Psoas muscle (tissue), 8 donors: ENCODE results near the gene PCDHGB1. TPM values are rescaled to one million over a fixed set of nuclear protein-coding genes. Genes with fewer than 3 reads are reported as not detected.
A peak's percentile ranks its signal among the peaks of the same experiment; 100 is the strongest.
"Not testable (repeated sequence)": the region's sequence is repeated elsewhere in the genome, so short reads cannot be mapped to it uniquely, and the experiment has no call there.

ENCODE experiments used
- ATAC-seq, 4 donors: fragments of 200-7000 bp; cut with Tn5 transposase; one replicate each; pipeline ENCODE4 v1.9.1; 2020; ENCODE audit warnings: moderate library complexity in 3 of 4, mild to moderate bottlenecking in 2 of 4
- DNase-seq, 2 donors: peaks; one replicate each; pipeline ENCODE4 v3.0.0-alpha.2; 2020
- H3K27ac ChIP-seq: fragments of 200-600 bp; one replicate; pipeline ENCODE4 v1.8.0; 2022
- H3K27me3 ChIP-seq, 3 donors: fragments of 200-600 bp in 1 of 3; one replicate each; pipeline versions ENCODE4 v1.6.1 to v1.8.0; 2013 to 2022; ENCODE audit warnings: low read length in 2 of 3, mild to moderate bottlenecking in 2 of 3, moderate library complexity in 1 of 3; ENCODE audit not compliant: insufficient read depth in 3 of 3
- H3K36me3 ChIP-seq, 2 donors: fragments of 200-600 bp in 1 of 2; one replicate each; pipeline versions ENCODE4 v1.6.1 to v1.8.0; 2013 to 2022; ENCODE audit warnings: low read depth in 1 of 2, mild to moderate bottlenecking in 1 of 2, moderate library complexity in 1 of 2; ENCODE audit not compliant: insufficient read depth in 1 of 2
- H3K4me1 ChIP-seq: fragments of 200-600 bp; one replicate; pipeline ENCODE4 v1.8.0; 2022
- H3K4me3 ChIP-seq: fragments of 200-600 bp; one replicate; pipeline ENCODE4 v1.8.0; 2022; ENCODE audit warnings: mild to moderate bottlenecking
- H3K9me3 ChIP-seq: fragments of 200-600 bp; one replicate; pipeline ENCODE4 v1.8.0; 2022
- CTCF ChIP-seq: fragments of 200-600 bp; IDR thresholded peaks from one replicate; pipeline ENCODE4 v1.8.0; 2022; ENCODE audit warnings: antibody characterized with exemption
- WGBS, 3 donors: extraction: QIAGEN DNeasy Blood & Tissue Kit; methylation state at CpG; one replicate each; pipeline versions ENCODE4 v1.1.6 to v1.1.7; 2013; 5-methylcytosine and 5-hydroxymethylcytosine counted together
- intact Hi-C, 2 donors: fragments of 100-400 bp; cut with DNase I; formaldehyde crosslinking; loops; one replicate each; pipeline versions ENCODE4 v1.11.0 to v1.14.2; 2022
- polyA plus RNA-seq, 3 donors: library from polyadenylated mRNA; stranded (reverse); fragments of 200-250 nt; gene quantifications; one replicate each; pipeline ENCODE4 v1.2.3, GENCODE V29; 2013
- total RNA-seq, 4 donors: library from RNA; stranded (reverse); fragmentation: NEBNext Ultra II Directional in 2 of 4; extraction: Animal tissue kit (Norgen Biotek cat#: 25700) in 2 of 4; gene quantifications; one replicate each; pipeline versions ENCODE4 v1.2.1 to v1.2.4, GENCODE V29; 2021 to 2023
- donor health status: healthy with polysubstance abuse.
- donor health status: DM: no; HTN: no; CAD: no; lungs with moderate emphysema.
- donor health status: Bipolar disorder and iron deficiency.
- donor health status: healthy.
- donor health status: DM: yes; HTN: yes; CAD: no.
- donor health status: DM: no; HTN: no; CAD: no.
- donor health status: DM: no; HTN: no; CAD: no.
- donor health status: DM: yes; HTN: yes; CAD: no.

PCDHGB1 gene
- total and polyA plus RNA-seq, 7 donors = 0.08 to 1.8 (median 0.71) TPM

- no peak for TF ChIP-seq CTCF
- Histone ChIP-seq H3K4me3 (peak overlapping the region; percentile 31), H3K4me1 (no peaks in the 10 kb centered on the region), H3K27me3 (peaks cover 0 to 38% (median 13%) of the 10 kb centered on the region in 3 donors), H3K27ac (no peak overlapping the region), H3K9me3 (no peaks in the 10 kb centered on the region), H3K36me3 (no peaks in the 10 kb centered on the region)
- 46 to 57% (median 52%) methylated on average over 10 of the region's 10 CpGs for WGBS, 3 donors
- ATAC-seq = no peak
- intact Hi-C loops = no loop called here
- DNase-seq = no peak
These were observed 38.8 kb downstream of the PCDHGB1 start for GRCh38 chr5:141388661-141389060.

- 43 to 44% (median 43%) methylated on average over 77 of the region's 77 CpGs for WGBS, 3 donors
- intact Hi-C loops = loop anchor here in 1 of 2 donors (2.0 kb wide), 1 partner anchor 21 kb away; no protein-coding TSS in a partner anchor
- no peak overlapping the region for H3K4me3 ChIP-seq
These were observed 39.5 kb downstream of the PCDHGB1 start for GRCh38 chr5:141389153-141390042.

GRCh38 chr5:141392429-141393198 is 42.7 kb downstream of the PCDHGB1 start, which contains the start of gene PCDHGA8:
Gene PCDHGA8 (plus strand): TSS chr5:141392633. CDS start chr5:141392814, 181 bp downstream.
- DNase-seq (no peak), ATAC-seq (peak in 3 of 4 donors; percentile 28 to 48 (median 30))
- 33 to 37% (median 33%) methylated on average over 38 of the region's 38 CpGs for WGBS, 3 donors
- H3K27me3 ChIP-seq = peaks cover 0 to 37% (median 15%) of the 10 kb centered on the region in 3 donors
- intact Hi-C loops = no loop called here
- H3K9me3 ChIP-seq = no peaks in the 10 kb centered on the region
- peak; percentile 35 for TF ChIP-seq CTCF
- H3K4me1 ChIP-seq = no peaks in the 10 kb centered on the region
- H3K4me3 ChIP-seq = no peak within 1 kb of the TSS
- no peak within 1 kb of the TSS for H3K27ac ChIP-seq
- no peaks in the 10 kb centered on the region for H3K36me3 ChIP-seq

More at GRCh38 chr5:141389153-141390042, 39.5 kb downstream of the PCDHGB1 start:
- Histone ChIP-seq H3K27ac (no peak overlapping the region), H3K4me1 (no peaks in the 10 kb centered on the region), H3K36me3 (no peaks in the 10 kb centered on the region), H3K27me3 (peaks cover 0 to 37% (median 13%) of the 10 kb centered on the region in 3 donors), H3K9me3 (no peaks in the 10 kb centered on the region)
- ATAC-seq (no peak), DNase-seq (no peak)
- no peak for TF ChIP-seq CTCF

- 40 to 51% (median 41%) methylated on average over 21 of the region's 21 CpGs for WGBS, 3 donors
- TF ChIP-seq CTCF = no peak
- DNase-seq (no peak), ATAC-seq (no peak)
- H3K27ac ChIP-seq = no peak overlapping the region
- intact Hi-C loops = no loop called here
- no peaks in the 10 kb centered on the region for H3K4me1 ChIP-seq
- H3K27me3 ChIP-seq = peaks cover 0 to 36% (median 15%) of the 10 kb centered on the region in 3 donors
- no peak overlapping the region for H3K4me3 ChIP-seq
- no peaks in the 10 kb centered on the region for H3K9me3 ChIP-seq
- H3K36me3 ChIP-seq = no peaks in the 10 kb centered on the region
These were observed 43.4 kb downstream of the PCDHGB1 start for GRCh38 chr5:141393267-141393666.

- H3K4me3 ChIP-seq, DNase-seq, ATAC-seq, intact Hi-C loops, H3K27ac ChIP-seq, H3K4me1 ChIP-seq, H3K9me3 ChIP-seq, H3K36me3 ChIP-seq: not testable (repeated sequence)
- H3K27me3 ChIP-seq = peaks cover 0 to 35% (median 14%) of the 10 kb centered on the region in 3 donors
- 40 to 55% (median 41%) methylated on average over 33 to 42 of the region's 53 CpGs for WGBS, 3 donors
These were observed 44.7 kb downstream of the PCDHGB1 start for GRCh38 chr5:141394401-141395187.
